ENCODE measurements around the gene MRPS15.
A peak's percentile ranks its signal among the peaks of the same experiment; 100 is the strongest.

MRPS15 gene

DNA sequence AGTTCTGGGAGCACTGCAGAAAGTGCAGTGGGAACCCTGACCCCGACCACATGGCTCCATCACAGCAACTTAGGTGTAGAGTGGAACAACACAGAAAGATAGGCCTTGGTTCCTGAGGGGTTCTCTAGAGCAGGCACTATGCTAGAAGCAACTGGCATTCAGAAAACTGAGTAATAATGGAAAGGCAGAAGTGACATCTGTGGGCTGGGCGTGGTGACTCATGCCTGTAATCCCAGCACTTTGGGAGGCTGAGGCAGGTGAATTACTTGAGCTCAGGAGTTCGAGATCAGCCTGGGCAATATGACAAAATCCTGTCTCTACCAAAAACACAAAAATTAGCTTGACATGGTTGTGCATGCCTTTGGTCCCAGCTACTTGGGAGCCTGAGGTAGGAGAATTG lies 5.3 kb downstream of the MRPS15 start:
- no peak for DNase-seq (ENCODE audit: low read depth, low spot score)

DNA sequence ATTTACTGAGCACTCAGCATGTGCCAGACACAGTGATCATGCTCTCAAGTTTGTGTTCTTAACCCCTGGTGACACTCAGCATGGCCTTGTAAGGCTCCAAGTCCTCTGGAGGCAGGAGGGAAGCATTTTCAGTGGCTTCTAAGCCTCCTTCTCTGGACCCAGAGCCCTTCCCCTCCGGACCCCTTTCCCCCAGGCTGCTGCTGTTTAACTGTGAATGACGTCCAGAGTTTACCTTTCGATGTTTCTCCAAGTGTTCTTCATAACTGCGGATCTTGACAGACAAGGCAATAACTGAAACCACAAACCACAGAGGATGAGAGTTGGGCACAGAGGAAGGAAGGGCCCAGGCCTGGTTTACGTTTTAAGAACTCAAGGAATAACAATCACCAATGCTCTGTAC lies 6.5 kb downstream of the MRPS15 start:
- DNase-seq (ENCODE audit: low read depth, low spot score), result no peak

GRCh38 chr1:36456391-36456928 lies 7.7 kb downstream of the MRPS15 start:
- no peak for DNase-seq (ENCODE audit: low read depth, low spot score)

DNA sequence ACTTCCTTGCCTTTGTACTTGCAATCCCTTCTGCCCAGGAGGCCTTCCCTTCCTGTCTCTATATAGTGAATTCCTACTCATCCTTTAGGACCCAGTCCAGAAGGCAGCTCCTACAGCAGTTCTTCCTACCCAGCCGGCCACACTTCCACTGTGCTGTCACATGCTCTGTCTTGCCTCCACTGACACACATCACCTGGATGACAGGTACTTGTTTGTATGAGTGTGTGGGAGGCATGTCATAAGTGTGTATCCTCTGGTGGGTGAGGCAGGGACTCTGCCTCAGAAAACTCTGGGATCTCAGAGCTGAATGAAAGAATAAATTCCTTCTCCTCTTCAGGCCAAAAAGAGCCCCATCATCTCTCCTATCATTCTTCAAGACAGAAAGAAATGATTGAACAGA lies 8.8 kb downstream of the MRPS15 start:
- no peak for DNase-seq (ENCODE audit: low read depth, low spot score)

- no peak for DNase-seq (ENCODE audit: low read depth, low spot score)
Measured at GRCh38 chr1:36453600-36454388, 10.4 kb downstream of the MRPS15 start.

GRCh38 chr1:36453051-36453450 lies 11.1 kb downstream of the MRPS15 start:
- no peak for DNase-seq (ENCODE audit: low read depth, low spot score)

DNA sequence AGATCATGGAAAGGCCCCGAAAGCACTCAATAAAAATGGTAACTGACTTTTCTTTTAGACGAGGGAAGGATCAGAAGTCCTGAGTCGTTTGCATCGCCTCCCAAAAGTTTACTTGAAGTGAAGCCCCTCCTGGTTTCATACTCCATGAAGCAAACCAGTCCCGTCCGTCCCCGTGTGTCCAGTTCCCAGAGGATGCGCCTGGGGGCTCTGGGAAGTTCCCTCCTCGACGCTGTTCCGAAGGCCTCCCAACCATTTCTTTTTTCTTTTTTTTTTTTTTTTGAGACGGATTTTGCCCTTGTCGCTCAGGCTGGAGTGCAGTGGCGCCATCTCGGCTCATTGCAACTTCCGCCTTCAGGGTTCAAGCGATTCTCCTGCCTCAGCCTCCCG lies 13.3 kb downstream of the MRPS15 start:
- no peak for DNase-seq (ENCODE audit: low read depth, low spot score)

GRCh38 chr1:36450270-36450918 lies 13.8 kb downstream of the MRPS15 start, which contains the start of gene OSCP1:
OSCP1 (minus strand) TSS chr1:36450451; CDS start chr1:36450369, 82 bp downstream.
- DNase-seq (ENCODE audit: low read depth, low spot score), result peak; percentile 98

DNA sequence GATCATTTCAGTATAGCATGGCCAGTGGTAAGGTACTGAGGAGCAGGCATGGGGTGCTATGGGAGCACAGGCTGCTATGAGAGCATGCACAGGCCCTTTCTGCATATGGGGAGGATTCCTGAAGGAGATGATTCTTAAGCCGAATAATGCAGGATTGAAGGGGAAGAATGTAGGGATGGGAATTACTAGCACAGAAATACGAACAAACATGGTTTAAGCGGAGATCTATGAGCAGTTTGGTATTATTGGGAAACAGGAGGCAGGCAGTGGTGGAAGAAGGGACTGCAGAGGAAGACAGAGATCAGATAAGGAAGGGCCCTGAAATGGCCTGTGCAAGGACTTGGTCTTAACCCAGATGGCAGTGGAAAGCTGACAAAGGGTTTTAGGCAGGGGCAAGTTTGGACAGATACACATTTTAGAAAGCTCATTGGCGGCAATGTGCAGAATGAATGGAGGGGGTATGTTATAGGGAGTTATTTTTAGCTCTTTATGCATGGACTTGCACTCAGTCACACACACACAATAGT lies 15.6 kb downstream of the MRPS15 start:
- no peak for DNase-seq (ENCODE audit: low read depth, low spot score)

- no peak for DNase-seq (ENCODE audit: low read depth, low spot score)
Measured at GRCh38 chr1:36447450-36447849, 16.7 kb downstream of the MRPS15 start.

DNA sequence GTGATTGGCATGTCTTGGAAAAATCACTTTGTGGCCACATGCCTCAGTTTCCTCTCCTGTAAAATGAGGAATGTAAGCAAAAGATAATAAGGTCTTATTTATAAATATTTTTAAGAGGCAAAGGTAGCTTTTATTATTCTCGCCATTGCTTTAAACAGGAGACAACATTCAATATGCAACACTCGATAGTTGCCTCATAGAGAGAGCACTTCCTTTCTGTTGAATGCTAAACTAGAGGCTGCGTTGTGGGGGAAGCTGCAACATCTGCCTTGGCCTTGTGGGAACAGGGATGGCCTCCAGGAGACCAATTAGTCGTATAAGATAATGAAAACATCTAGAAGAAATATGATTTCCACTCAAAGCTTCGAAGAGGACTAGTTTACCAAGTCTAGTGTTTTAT lies 17.4 kb downstream of the MRPS15 start:
- DNase-seq (ENCODE audit: low read depth, low spot score), result no peak

GRCh38 chr1:36446271-36446670 lies 17.9 kb downstream of the MRPS15 start:
- DNase-seq (ENCODE audit: low read depth, low spot score), result peak; percentile 74

- DNase-seq (ENCODE audit: low read depth, low spot score), result no peak
Measured at GRCh38 chr1:36443297-36443696, 20.9 kb downstream of the MRPS15 start.

DNA sequence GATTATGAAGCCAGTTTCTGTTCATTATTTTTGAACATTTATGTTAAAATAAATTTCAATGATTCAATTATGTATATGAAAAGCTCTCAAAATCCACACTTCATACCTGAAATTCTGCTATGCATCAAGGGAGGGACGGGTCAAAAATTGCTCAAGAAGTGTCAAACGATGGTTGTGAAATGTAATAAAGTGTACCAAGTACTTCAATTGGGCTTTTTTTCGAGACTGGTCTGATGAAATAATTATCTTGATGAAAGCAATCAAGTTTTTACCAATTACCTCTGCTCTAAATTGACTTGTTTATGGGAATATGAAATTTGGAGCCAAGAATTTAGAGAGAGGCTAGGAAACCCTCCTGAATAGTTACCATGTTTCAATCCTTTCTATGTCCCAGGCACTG lies 21.8 kb downstream of the MRPS15 start:
- DNase-seq (ENCODE audit: low read depth, low spot score), result no peak

DNA sequence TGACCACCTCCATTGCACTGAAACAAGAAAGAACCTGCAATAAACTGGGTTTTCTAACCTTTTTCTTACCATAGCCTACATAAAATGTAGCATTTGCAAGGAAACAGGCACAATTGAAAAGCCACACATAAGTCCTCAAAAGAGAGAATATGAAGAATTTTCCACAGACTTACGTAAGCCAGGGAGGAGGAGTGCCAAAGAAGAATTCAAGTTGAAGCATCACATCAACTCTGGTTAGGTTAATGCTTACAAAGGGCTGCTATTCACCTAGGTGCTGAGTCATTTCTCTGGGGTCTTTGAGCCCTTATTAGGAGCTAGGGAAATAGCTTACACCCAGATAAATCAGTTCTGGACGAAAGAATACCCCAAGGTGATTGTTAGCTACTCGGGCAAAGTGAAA lies 23.5 kb downstream of the MRPS15 start:
- no peak for DNase-seq (ENCODE audit: low read depth, low spot score)

GRCh38 chr1:36440044-36440443 lies 24.1 kb downstream of the MRPS15 start:
- DNase-seq (ENCODE audit: low read depth, low spot score), result peak; percentile 45

DNA sequence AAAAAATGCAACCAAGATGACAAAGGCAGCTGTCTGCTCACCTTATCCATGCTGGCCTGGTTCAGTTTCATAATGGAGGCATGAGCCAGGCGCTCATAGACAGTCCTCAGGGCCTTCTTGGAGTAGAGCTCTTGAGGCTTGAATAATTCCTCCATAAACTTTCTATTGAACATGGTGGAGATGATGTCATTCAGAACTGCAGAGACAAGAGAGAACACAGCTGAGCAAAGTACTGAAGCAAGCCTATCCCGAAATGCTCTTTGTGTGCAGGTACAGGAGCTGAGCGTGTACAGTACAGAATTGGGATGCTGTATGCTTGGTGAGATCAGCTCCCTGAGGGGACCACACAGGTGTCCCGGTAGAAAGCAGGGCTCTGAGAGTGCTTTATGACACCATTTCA lies 25.5 kb downstream of the MRPS15 start:
- DNase-seq (ENCODE audit: low read depth, low spot score), result no peak

- peak; percentile 43 for DNase-seq (ENCODE audit: low read depth, low spot score)
Measured at GRCh38 chr1:36436821-36437220, 27.4 kb downstream of the MRPS15 start.

- peak; percentile 53 for DNase-seq (ENCODE audit: low read depth, low spot score)
Measured at GRCh38 chr1:36433102-36433501, 31.1 kb downstream of the MRPS15 start.

- DNase-seq (ENCODE audit: low read depth, low spot score), result no peak
Measured at GRCh38 chr1:36432616-36433015, 31.6 kb downstream of the MRPS15 start.

DNA sequence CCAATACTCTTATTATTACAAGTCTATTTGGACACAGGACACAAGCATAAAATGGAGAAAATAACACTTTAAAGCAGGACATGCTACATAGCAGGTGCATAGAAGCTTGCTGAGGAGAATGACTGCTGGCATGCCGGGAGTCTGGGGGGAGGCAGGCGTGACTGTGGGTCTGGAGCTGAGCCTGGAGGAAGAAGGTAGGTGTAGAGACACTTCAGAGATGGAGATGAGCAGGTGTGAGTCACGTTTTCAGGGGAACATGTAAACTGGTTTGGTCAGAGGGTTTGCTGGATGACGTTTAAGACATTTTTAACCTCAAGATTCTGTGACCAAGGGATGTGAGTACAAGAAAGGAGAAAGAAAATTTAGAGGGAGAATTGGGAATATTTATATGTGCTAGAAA lies 38.4 kb downstream of the MRPS15 start:
- DNase-seq (ENCODE audit: low read depth, low spot score), result no peak

- no peak for DNase-seq (ENCODE audit: low read depth, low spot score)
Measured at GRCh38 chr1:36421649-36422048, 42.5 kb downstream of the MRPS15 start.

DNA sequence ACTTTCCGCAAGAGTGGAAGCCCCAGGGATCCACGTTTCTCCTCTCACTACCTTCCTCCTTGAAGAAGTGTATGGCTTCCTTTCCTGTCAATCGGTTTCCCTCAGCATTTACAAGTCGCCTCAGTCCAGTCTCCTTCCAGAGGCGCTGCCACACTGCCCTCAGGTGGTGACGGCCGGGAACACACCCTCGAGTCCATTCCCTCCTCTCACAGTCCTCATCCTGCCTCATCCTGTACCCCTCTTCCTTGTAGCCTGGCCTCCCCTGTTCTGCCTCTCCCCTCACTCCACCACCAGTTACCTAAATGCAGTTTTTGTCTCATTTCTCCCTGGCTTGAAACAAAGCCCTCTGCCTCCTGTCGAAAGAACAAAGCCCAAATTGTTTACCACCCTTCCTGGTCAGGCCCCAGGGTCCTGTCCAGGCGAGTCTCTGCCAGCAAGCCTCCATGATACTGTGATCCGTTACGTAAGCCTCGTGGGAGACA lies 43.3 kb downstream of the MRPS15 start:
- peak; percentile 96 for DNase-seq (ENCODE audit: low read depth, low spot score)
